Tibial nerve (tissue), 4 donors: Measurements from ENCODE around the gene ZSWIM3. TPM values are rescaled to one million over a fixed set of nuclear protein-coding genes. Genes with fewer than 3 reads are reported as not detected.
"Not testable (repeated sequence)": the region's sequence is repeated elsewhere in the genome, so short reads cannot be mapped to it uniquely, and the experiment has no call there.

ENCODE experiments used
- DNase-seq, 2 donors: peaks; one replicate each; pipeline ENCODE4 v3.0.0-alpha.2; 2019; ENCODE audit warnings: low spot score in 2 of 2
- H3K27ac ChIP-seq, 4 donors: fragments of 200-600 bp; sonication (generic) in 3 of 4; one replicate each; pipeline ENCODE4 v1.5.1; 2017 to 2019; ENCODE audit warnings: mild to moderate bottlenecking in 1 of 4
- H3K27me3 ChIP-seq, 2 donors: fragments of 200-600 bp; sonication (generic) in 1 of 2; one replicate each; pipeline versions ENCODE4 v1.5.1 to v1.6.0; 2017 to 2019
- H3K36me3 ChIP-seq, 3 donors: fragments of 200-600 bp; sonication (generic); one replicate each; pipeline ENCODE4 v1.5.1; 2018 to 2019
- H3K4me1 ChIP-seq, 4 donors: fragments of 200-600 bp; sonication (generic) in 3 of 4; one replicate each; pipeline ENCODE4 v1.5.1; 2017 to 2019
- H3K4me3 ChIP-seq, 4 donors: fragments of 200-600 bp; sonication (generic) in 3 of 4; one replicate each; pipeline ENCODE4 v1.5.1; 2017 to 2019; ENCODE audit warnings: mild to moderate bottlenecking in 1 of 4, moderate library complexity in 1 of 4
- H3K9me3 ChIP-seq, 4 donors: fragments of 200-600 bp; sonication (generic) in 3 of 4; one replicate each; pipeline ENCODE4 v1.5.1; 2017 to 2019
- CTCF ChIP-seq, 5 experiments: fragments of 200-600 bp in 3 of 5; fragments of 450-650 bp in 2 of 5; sonication (generic) in 3 of 5; IDR thresholded peaks; one replicate each; pipeline ENCODE4 v1.5.1; 2016 to 2019; ENCODE audit warnings: antibody characterized with exemption in 5 of 5, mild to moderate bottlenecking in 3 of 5, moderate library complexity in 2 of 5
- EP300 ChIP-seq, 2 donors: sonication (generic); formaldehyde crosslinking; IDR thresholded peaks; one replicate each; pipeline ENCODE4 v1.6.1; 2017; ENCODE audit warnings: antibody characterized with exemption in 2 of 2, mild to moderate bottlenecking in 1 of 2
- POLR2A ChIP-seq, 2 donors: fragments of 450-650 bp; IDR thresholded peaks; one replicate each; pipeline ENCODE4 v1.6.1; 2017; ENCODE audit warnings: antibody characterized with exemption in 2 of 2, mild to moderate bottlenecking in 2 of 2, moderate library complexity in 2 of 2
- WGBS, 2 donors: methylation state at CpG; one replicate each; pipeline ENCODE4 v1.1.5; 2018; 5-methylcytosine and 5-hydroxymethylcytosine counted together
- total RNA-seq, 4 donors: library from RNA; depleted of rRNA; stranded (reverse); fragments of >200 nt; gene quantifications; one replicate each; pipeline ENCODE4 v1.1.0, GENCODE V29; 2016

The ZSWIM3 gene
- total RNA-seq, 4 donors from 2014 or later, result 3.1 to 6.3 (median 4.8) TPM

- H3K36me3 ChIP-seq, result no peaks in the 10 kb centered on the region
- TF ChIP-seq EP300 (IDR thresholded peaks at IDR 0.05) (no peak), POLR2A (IDR thresholded peaks at IDR 0.05) (no peak), CTCF (IDR thresholded peaks at IDR 0.05) (no peak)
- peaks cover 0 to 62% (median 17%) of the 10 kb centered on the region in 4 donors for H3K4me1 ChIP-seq
- no peak within 1 kb of the TSS for H3K4me3 ChIP-seq
- no peak for DNase-seq
- H3K9me3 ChIP-seq, result no peaks in the 10 kb centered on the region
- 82 to 83% methylated on average over 8 of the region's 8 CpGs for WGBS, 2 donors
- H3K27ac ChIP-seq, result peak within 1 kb of the TSS; percentile 58 to 91 (median 73)
- peaks cover 0 to 23% of the 10 kb centered on the region in 2 donors for H3K27me3 ChIP-seq
Observed at GRCh38 chr20:45827030-45827652, 30.3 kb upstream of the ZSWIM3 start, which contains the start of gene TNNC2. TNNC2 (minus strand) TSS chr20:45827312; CDS start chr20:45827248, 64 bp downstream.

- no peak for TF ChIP-seq POLR2A (IDR thresholded peaks at IDR 0.05)
- TF ChIP-seq CTCF (IDR thresholded peaks at IDR 0.05), result no peak
- TF ChIP-seq EP300 (IDR thresholded peaks at IDR 0.05), result no peak
- peaks cover 0 to 62% (median 18%) of the 10 kb centered on the region in 4 donors for H3K4me1 ChIP-seq
- peaks cover 0 to 20% of the 10 kb centered on the region in 2 donors for H3K27me3 ChIP-seq
- no peak overlapping the region for H3K4me3 ChIP-seq
- no peaks in the 10 kb centered on the region for H3K36me3 ChIP-seq
- 67 to 90% methylated on average over 5 to 6 of the region's 6 CpGs for WGBS, 2 donors
- DNase-seq, result no peak
- peak overlapping the region in 2 of 4 donors; percentile 85 to 91 for H3K27ac ChIP-seq
- H3K9me3 ChIP-seq, result no peaks in the 10 kb centered on the region
Observed at GRCh38 chr20:45827712-45828111, 29.7 kb upstream of the ZSWIM3 start.

GRCh38 chr20:45828589-45828988 lies 28.8 kb upstream of the ZSWIM3 start:
- no peak overlapping the region for H3K4me3 ChIP-seq
- 25 to 26% methylated on average over 2 of the region's 2 CpGs for WGBS, 2 donors
- H3K9me3 ChIP-seq, result no peaks in the 10 kb centered on the region
- H3K4me1 ChIP-seq, result peaks cover 0 to 61% (median 18%) of the 10 kb centered on the region in 4 donors
- H3K27ac ChIP-seq, result peak overlapping the region; percentile 17 to 91 (median 72)
- no peak for TF ChIP-seq EP300 (IDR thresholded peaks at IDR 0.05)
- DNase-seq, result no peak
- no peaks in the 10 kb centered on the region for H3K36me3 ChIP-seq
- H3K27me3 ChIP-seq, result peaks cover 0 to 11% of the 10 kb centered on the region in 2 donors

- H3K9me3 ChIP-seq, DNase-seq, H3K4me3 ChIP-seq, H3K36me3 ChIP-seq, H3K27me3 ChIP-seq: not testable (repeated sequence)
- WGBS, 2 donors, result 89 to 100% methylated on average over 4 of the region's 4 CpGs
- Histone ChIP-seq H3K4me1 (peaks cover 0 to 55% (median 12%) of the 10 kb centered on the region in 4 donors), H3K27ac (peak overlapping the region in 1 of 4 donors; percentile 85)
Observed at GRCh38 chr20:45829673-45830106, 27.7 kb upstream of the ZSWIM3 start.

GRCh38 chr20:45832619-45833018 lies 24.8 kb upstream of the ZSWIM3 start:
- H3K36me3 ChIP-seq, result peaks cover 0 to under 1% (median 0%) of the 10 kb centered on the region in 3 donors
- TF ChIP-seq POLR2A (IDR thresholded peaks at IDR 0.05), result no peak
- no peak for TF ChIP-seq CTCF (IDR thresholded peaks at IDR 0.05)
- TF ChIP-seq EP300 (IDR thresholded peaks at IDR 0.05), result no peak
- peaks cover 0 to 64% (median 13%) of the 10 kb centered on the region in 4 donors for H3K4me1 ChIP-seq
- WGBS, 2 donors, result 81 to 91% methylated on average over 4 of the region's 4 CpGs
- H3K27ac ChIP-seq, result peak overlapping the region; percentile 87 to 97 (median 92)
- H3K27me3 ChIP-seq, result no peaks in the 10 kb centered on the region
- peak overlapping the region in 1 of 4 donors; percentile 62 for H3K4me3 ChIP-seq
- no peaks in the 10 kb centered on the region for H3K9me3 ChIP-seq
- DNase-seq, result no peak
